AG10803 (cell line): Measurements from ENCODE around the gene KIZ.

ENCODE experiments used
- DNase-seq: peaks from one replicate; pipeline ENCODE4 v3.0.0; 2010; ENCODE audit warnings: low read depth
- H3K4me3 ChIP-seq: 2 replicates; pipeline ENCODE4 v1.5.1; 2011; ENCODE audit warnings: mild to moderate bottlenecking, low read length, control low read depth
- CTCF ChIP-seq: conservative IDR thresholded peaks from 2 replicates; pipeline ENCODE4 v1.5.1; 2011; ENCODE audit warnings: mild to moderate bottlenecking, low read length, control low read depth, inconsistent platforms

KIZ gene

GRCh38 chr20:21105429-21106170, 20.3 kb upstream of the KIZ start:
- no peak overlapping the region for H3K4me3 ChIP-seq

GRCh38 chr20:21106171-21107017, 19.5 kb upstream of the KIZ start, which contains the start of gene LINC00237:
Gene LINC00237 (minus strand): TSS chr20:21106358.
- no peak for TF ChIP-seq CTCF
- DNase-seq: no peak
- H3K4me3 ChIP-seq: no peak within 1 kb of the TSS

More at GRCh38 chr20:21105429-21106170, 20.3 kb upstream of the KIZ start:
- DNase-seq: no peak
- no peak for TF ChIP-seq CTCF

- DNase-seq: no peak
Measured at GRCh38 chr20:21109144-21109543, 16.7 kb upstream of the KIZ start.

GRCh38 chr20:21110811-21111210, 15.1 kb upstream of the KIZ start:
- DNase-seq: no peak
- no peak for TF ChIP-seq CTCF
- H3K4me3 ChIP-seq: no peak overlapping the region

More at GRCh38 chr20:21109144-21109543, 16.7 kb upstream of the KIZ start:
- TF ChIP-seq CTCF: no peak
- H3K4me3 ChIP-seq: no peak overlapping the region

GRCh38 chr20:21111416-21111815, 14.5 kb upstream of the KIZ start:
- no peak overlapping the region for H3K4me3 ChIP-seq
- no peak for DNase-seq
- TF ChIP-seq CTCF: no peak

GRCh38 chr20:21113697-21114096, 12.2 kb upstream of the KIZ start:
- H3K4me3 ChIP-seq: no peak overlapping the region
- no peak for DNase-seq
- no peak for TF ChIP-seq CTCF
